Activated CD4-positive, alpha-beta T cell treated with anti-CD3 and anti-CD28 coated beads, Interleukin-2, Interleukin-6, amounts not matched to agents 100 ng/mL and 50 ng/mL, durations not matched to agents 16 hours and 8 hours (primary cell): Measurements from ENCODE around the gene INSM1.

Source experiments
- DNase-seq: peaks from one replicate; pipeline ENCODE4 v3.0.0-alpha.2; 2020

The INSM1 gene

GRCh38 chr20:20363434-20363798, 4.5 kb upstream of the INSM1 start:
- DNase-seq, result no peak

- no peak for DNase-seq
These were observed 3.9 kb upstream of the INSM1 start for GRCh38 chr20:20363799-20364592.

GRCh38 chr20:20364593-20365479, 3.1 kb upstream of the INSM1 start:
- DNase-seq, result no peak

- DNase-seq, result no peak
These were observed 2.3 kb upstream of the INSM1 start for GRCh38 chr20:20365480-20366161.

GRCh38 chr20:20366551-20366875, 1.4 kb upstream of the INSM1 start:
- no peak for DNase-seq

- no peak for DNase-seq
These were observed 879 bp upstream of the INSM1 start for GRCh38 chr20:20366876-20367574.

- no peak for DNase-seq
These were observed 730 bp downstream of the INSM1 start for GRCh38 chr20:20368418-20369249.

GRCh38 chr20:20369250-20370093, 1.6 kb downstream of the INSM1 start:
- DNase-seq, result no peak

- no peak for DNase-seq
These were observed 2.2 kb downstream of the INSM1 start for GRCh38 chr20:20370094-20370575.

- no peak for DNase-seq
These were observed 3.2 kb downstream of the INSM1 start for GRCh38 chr20:20371083-20371482.

- DNase-seq, result no peak
These were observed 3.8 kb downstream of the INSM1 start for GRCh38 chr20:20371681-20372080.

- no peak for DNase-seq
These were observed 5.2 kb downstream of the INSM1 start for GRCh38 chr20:20373091-20373571.

GRCh38 chr20:20375862-20376261, 8.0 kb downstream of the INSM1 start:
- DNase-seq, result no peak

- no peak for DNase-seq
These were observed 18.3 kb downstream of the INSM1 start for GRCh38 chr20:20386192-20386591.

- no peak for DNase-seq
These were observed 22.5 kb downstream of the INSM1 start for GRCh38 chr20:20390393-20390792.

- DNase-seq, result no peak
These were observed 23.2 kb downstream of the INSM1 start for GRCh38 chr20:20391115-20391514.

- DNase-seq, result no peak
These were observed 23.9 kb downstream of the INSM1 start for GRCh38 chr20:20391766-20392165.

- no peak for DNase-seq
These were observed 25.6 kb downstream of the INSM1 start for GRCh38 chr20:20393207-20394120.

GRCh38 chr20:20395087-20395486, 27.2 kb downstream of the INSM1 start:
- no peak for DNase-seq
